WTC11 (cell line): ENCODE data around the gene DOK7. TPM values are rescaled to one million over a fixed set of nuclear protein-coding genes. Genes with fewer than 3 reads are reported as not detected.

ENCODE experiments used
- ATAC-seq: fragments of 200-7000 bp; cut with Tn5 transposase; 2 replicates; pipeline ENCODE4 v1.10.0; 2021; ENCODE audit warnings: mild to moderate bottlenecking, moderate library complexity
- CTCF ChIA-PET: fragments of 300-600 bp; sonication (Branson Sonifier 250); formaldehyde crosslinking; loops from one replicate; lab custom pipeline; 2021; ENCODE audit warnings: antibody characterized with exemption; lab: Charles Lee
- POLR2A ChIA-PET: fragments of 350-600 bp; sonication (Branson Sonifier 250); formaldehyde crosslinking; loops from one replicate; lab custom pipeline; 2021; ENCODE audit warnings: antibody characterized with exemption; lab: Charles Lee
- DNase-seq: peaks from one replicate; pipeline ENCODE4 v3.0.0; 2021; ENCODE audit warnings: low spot score
- H3K27ac Mint-ChIP-seq: 2 replicates; pipeline ENCODE4 v1.8.0; 2021; ENCODE audit warnings: mixed read lengths
- H3K27me3 Mint-ChIP-seq: 2 replicates; pipeline ENCODE4 v1.8.0; 2021; ENCODE audit warnings: low read depth, mild to moderate bottlenecking, moderate library complexity, mixed read lengths
- H3K36me3 Mint-ChIP-seq: 2 replicates; pipeline ENCODE4 v1.8.0; 2021; ENCODE audit warnings: mixed read lengths
- H3K4me1 Mint-ChIP-seq: 2 replicates; pipeline ENCODE4 v1.8.0; 2022; ENCODE audit warnings: mixed read lengths
- H3K4me3 Mint-ChIP-seq: 2 replicates; pipeline ENCODE4 v1.8.0; 2021; ENCODE audit warnings: mild to moderate bottlenecking, moderate library complexity, mixed read lengths
- H3K9me3 Mint-ChIP-seq: 2 replicates; pipeline ENCODE4 v1.8.0; 2021; ENCODE audit warnings: mixed read lengths
- AR ChIP-seq: fragments of 250-450 bp; sonication (Bioruptor Pico); IDR thresholded peaks from 2 replicates; pipeline ENCODE4 v1.9.0; 2021; ENCODE audit warnings: mild to moderate bottlenecking
- CDX4 ChIP-seq: fragments of 250-450 bp; sonication (Bioruptor Pico); IDR thresholded peaks from 2 replicates; pipeline ENCODE4 v1.9.0; 2021; ENCODE audit warnings: moderate library complexity, mild to moderate bottlenecking, inconsistent platforms, borderline replicate concordance
- CTCF ChIP-seq: fragments of 200-600 bp; IDR thresholded peaks from 2 replicates; pipeline ENCODE4 v1.8.0; 2022; ENCODE audit warnings: antibody characterized with exemption
- ELF4 ChIP-seq: sonication (generic); formaldehyde crosslinking; IDR thresholded peaks from 2 replicates; pipeline ENCODE4 v1.8.1; 2022; ENCODE audit warnings: low read depth, mild to moderate bottlenecking, moderate library complexity, missing genetic modification reagents
- ETV6 ChIP-seq: sonication (generic); formaldehyde crosslinking; IDR thresholded peaks from 2 replicates; pipeline ENCODE4 v1.8.1; 2022; ENCODE audit warnings: mild to moderate bottlenecking, missing genetic modification reagents
- GABPB1 ChIP-seq: sonication (generic); formaldehyde crosslinking; IDR thresholded peaks from 2 replicates; pipeline ENCODE4 v1.8.1; 2023; ENCODE audit warnings: mild to moderate bottlenecking, missing genetic modification reagents
- GTF2I ChIP-seq: fragments of 250-450 bp; sonication (Bioruptor Pico); conservative IDR thresholded peaks from 2 replicates; pipeline ENCODE4 v1.4.0; 2021; ENCODE audit warnings: mild to moderate bottlenecking
- HMGXB4 ChIP-seq: sonication (generic); formaldehyde crosslinking; IDR thresholded peaks from 2 replicates; pipeline ENCODE4 v1.8.1; 2023; ENCODE audit warnings: mild to moderate bottlenecking, moderate library complexity, missing genetic modification reagents
- KAT7 ChIP-seq: sonication (generic); formaldehyde crosslinking; IDR thresholded peaks from 2 replicates; pipeline ENCODE4 v1.8.1; 2023; ENCODE audit warnings: missing genetic modification reagents, mild to moderate bottlenecking, borderline replicate concordance
- RORB ChIP-seq: fragments of 250-450 bp; sonication (Bioruptor Pico); IDR thresholded peaks from 2 replicates; pipeline ENCODE4 v1.9.0; 2021; ENCODE audit warnings: mild to moderate bottlenecking
- TEAD1 ChIP-seq: sonication (generic); formaldehyde crosslinking; IDR thresholded peaks from 2 replicates; pipeline ENCODE4 v1.8.0; 2022; ENCODE audit warnings: mild to moderate bottlenecking, missing genetic modification reagents
- ZBTB21 ChIP-seq: sonication (generic); formaldehyde crosslinking; IDR thresholded peaks from 2 replicates; pipeline ENCODE4 v1.8.1; 2023; ENCODE audit warnings: mild to moderate bottlenecking, missing genetic modification reagents, borderline replicate concordance
- ZNF219 ChIP-seq: sonication (generic); formaldehyde crosslinking; IDR thresholded peaks from 2 replicates; pipeline ENCODE4 v1.8.0; 2023; ENCODE audit warnings: missing genetic modification reagents, mild to moderate bottlenecking, borderline replicate concordance
- ZNF396 ChIP-seq: fragments of 250-450 bp; sonication (Bioruptor Pico); IDR thresholded peaks from 2 replicates; pipeline ENCODE4 v1.8.0; 2021; ENCODE audit warnings: mild to moderate bottlenecking, moderate library complexity, borderline replicate concordance
- ZNF423 ChIP-seq: fragments of 250-450 bp; sonication (Bioruptor Pico); IDR thresholded peaks from 2 replicates; pipeline ENCODE4 v2.1.2; 2022; ENCODE audit warnings: mild to moderate bottlenecking, moderate library complexity
- total RNA-seq: library from RNA; stranded (reverse); gene quantifications from 3 replicates; pipeline ENCODE4 v1.2.3, GENCODE V29; 2021
- TF ChIP-seq, protein P1 (sequence below): sonication (generic); formaldehyde crosslinking; IDR thresholded peaks from 2 replicates; pipeline ENCODE4 v1.8.1; 2022; ENCODE audit warnings: mild to moderate bottlenecking, missing genetic modification reagents, moderate library complexity, borderline replicate concordance
- TF ChIP-seq, protein P2 (sequence below): sonication (generic); formaldehyde crosslinking; IDR thresholded peaks from 2 replicates; pipeline ENCODE4 v1.8.0; 2023; ENCODE audit warnings: missing genetic modification reagents

Gene DOK7
- total RNA-seq, 1 experiment from 2014 or later = 0.22 TPM

DNA sequence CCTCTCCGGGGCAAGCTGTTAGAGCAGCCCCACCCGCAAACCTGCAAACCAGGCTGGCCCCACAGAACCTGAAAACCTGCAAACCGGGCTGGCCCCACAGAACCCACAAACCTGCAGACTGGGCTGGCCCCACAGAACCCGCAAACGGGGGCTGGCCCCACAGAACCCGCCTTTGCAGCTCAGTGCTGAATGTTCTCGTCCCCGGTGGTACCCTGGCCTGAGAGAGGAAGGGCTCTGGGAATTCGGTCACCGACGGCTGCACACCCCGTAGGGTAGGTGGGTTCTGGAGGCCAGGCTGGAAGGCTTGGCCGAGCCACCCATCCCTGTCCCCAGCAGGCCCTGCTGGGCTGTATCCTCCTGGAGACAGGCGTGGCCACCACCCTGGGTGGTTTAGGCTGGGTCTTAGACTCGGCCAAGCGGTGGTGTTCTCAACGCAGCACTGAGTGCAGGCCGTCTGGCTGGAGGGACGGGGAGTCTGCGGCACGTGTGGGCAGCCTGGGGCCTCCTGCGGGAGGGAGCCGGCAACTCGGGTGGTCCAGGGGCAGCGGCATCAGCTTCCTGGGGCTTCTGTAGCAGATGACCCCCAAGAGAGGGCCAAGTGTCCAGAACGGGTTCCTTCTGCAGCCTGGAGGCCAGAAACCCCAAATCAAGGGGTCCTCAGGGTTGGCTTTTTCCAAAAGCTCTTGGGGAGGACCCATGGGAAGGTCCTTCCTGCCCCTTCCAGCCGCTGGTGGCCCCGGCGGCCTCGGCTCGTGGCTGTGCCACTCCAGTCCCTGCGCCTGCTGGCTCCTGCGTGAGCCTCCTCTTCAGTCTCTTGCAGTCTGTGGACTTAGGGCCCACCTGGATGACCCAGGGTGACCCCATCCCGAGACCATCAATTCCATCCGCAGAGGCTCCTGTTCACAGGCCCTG lies 15.6 kb downstream of the DOK7 start:
- Mint-ChIP-seq H3K27me3 (peaks cover 72% of the 10 kb centered on the region), H3K36me3 (no peaks in the 10 kb centered on the region), H3K9me3 (no peaks in the 10 kb centered on the region), H3K4me3 (no peak overlapping the region), H3K4me1 (peaks cover 16% of the 10 kb centered on the region), H3K27ac (no peak overlapping the region)
- TF ChIP-seq RORB (no peak), AR (no peak), ETV6 (CRISPR knock-in tag) (no peak), ZNF219 (CRISPR knock-in tag) (no peak), ZBTB21 (no peak), ZNF396 (CRISPR knock-in tag) (no peak), CDX4 (no peak), ZNF423 (CRISPR knock-in tag) (no peak), TEAD1 (CRISPR knock-in tag) (no peak), ELF4 (no peak), GTF2I (no peak), GABPB1 (CRISPR knock-in tag) (no peak), CTCF (no peak)
- TF ChIP-seq, protein P1, sequence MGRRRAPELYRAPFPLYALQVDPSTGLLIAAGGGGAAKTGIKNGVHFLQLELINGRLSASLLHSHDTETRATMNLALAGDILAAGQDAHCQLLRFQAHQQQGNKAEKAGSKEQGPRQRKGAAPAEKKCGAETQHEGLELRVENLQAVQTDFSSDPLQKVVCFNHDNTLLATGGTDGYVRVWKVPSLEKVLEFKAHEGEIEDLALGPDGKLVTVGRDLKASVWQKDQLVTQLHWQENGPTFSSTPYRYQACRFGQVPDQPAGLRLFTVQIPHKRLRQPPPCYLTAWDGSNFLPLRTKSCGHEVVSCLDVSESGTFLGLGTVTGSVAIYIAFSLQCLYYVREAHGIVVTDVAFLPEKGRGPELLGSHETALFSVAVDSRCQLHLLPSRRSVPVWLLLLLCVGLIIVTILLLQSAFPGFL (CRISPR knock-in tag) = no peak
- TF ChIP-seq, protein P2, sequence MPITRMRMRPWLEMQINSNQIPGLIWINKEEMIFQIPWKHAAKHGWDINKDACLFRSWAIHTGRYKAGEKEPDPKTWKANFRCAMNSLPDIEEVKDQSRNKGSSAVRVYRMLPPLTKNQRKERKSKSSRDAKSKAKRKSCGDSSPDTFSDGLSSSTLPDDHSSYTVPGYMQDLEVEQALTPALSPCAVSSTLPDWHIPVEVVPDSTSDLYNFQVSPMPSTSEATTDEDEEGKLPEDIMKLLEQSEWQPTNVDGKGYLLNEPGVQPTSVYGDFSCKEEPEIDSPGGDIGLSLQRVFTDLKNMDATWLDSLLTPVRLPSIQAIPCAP (CRISPR knock-in tag) = no peak
- DNase-seq (no peak), ATAC-seq (no peak)
- POLR2A ChIA-PET = no interaction called here
- CTCF ChIA-PET = interaction anchor here (0.8 to 4.3 kb wide), 9 partner anchors 13 to 160 kb away, joined by 3 to 46 read pairs (median 12); no protein-coding TSS in a partner anchor

GRCh38 chr4:3479358-3480101 lies 16.4 kb downstream of the DOK7 start:
- Mint-ChIP-seq H3K9me3 (no peaks in the 10 kb centered on the region), H3K4me3 (no peak overlapping the region), H3K36me3 (no peaks in the 10 kb centered on the region), H3K4me1 (peaks cover 16% of the 10 kb centered on the region)
- DNase-seq = no peak
- no peak for ATAC-seq
- TF ChIP-seq KAT7 (CRISPR knock-in tag) = no peak
- TF ChIP-seq GABPB1 (CRISPR knock-in tag) = no peak
- TF ChIP-seq HMGXB4 (CRISPR knock-in tag) = no peak
- no peak for TF ChIP-seq ZNF423 (CRISPR knock-in tag)
- TF ChIP-seq, all 79 proteins: peak for 0
- CTCF ChIA-PET = interaction anchor here (0.7 to 4.3 kb wide), 32 partner anchors 8 to 517 kb away, joined by 3 to 61 read pairs (median 5); partner anchors contain the start of genes GRK4, HGFAC and NOP14
- Mint-ChIP-seq H3K27me3 (peaks cover 73% of the 10 kb centered on the region), H3K27ac (no peak overlapping the region)
- POLR2A ChIA-PET = no interaction called here
